Measurements from ENCODE around the gene BSG.
"Not testable (repeated sequence)": the region's sequence is repeated elsewhere in the genome, so short reads cannot be mapped to it uniquely, and the experiment has no call there.

- TF ChIP-seq CTCF, EZH2phosphoT487, EZH2 (IDR thresholded peaks at IDR 0.05): not testable (repeated sequence)
Observed at GRCh38 chr19:621191-621590, 48.8 kb downstream of the BSG start.
